Urinary bladder (tissue), 4 donors: ENCODE data around the gene PLCL1. TPM values are rescaled to one million over a fixed set of nuclear protein-coding genes. Genes with fewer than 3 reads are reported as not detected.
"Not testable (repeated sequence)": the region's sequence is repeated elsewhere in the genome, so short reads cannot be mapped to it uniquely, and the experiment has no call there.

Experiments
- DNase-seq: peaks from one replicate; pipeline ENCODE4 v3.0.0-alpha.2; 2015; ENCODE audit errors: extremely low spot score
- H3K27ac ChIP-seq: one replicate; pipeline ENCODE4 v1.5.1; 2013; ENCODE audit warnings: low read depth, mild to moderate bottlenecking, moderate library complexity
- H3K36me3 ChIP-seq: one replicate; pipeline ENCODE4 v1.6.1; 2013; ENCODE audit warnings: mild to moderate bottlenecking, moderate library complexity; ENCODE audit not compliant: insufficient read depth
- H3K4me1 ChIP-seq: one replicate; pipeline ENCODE4 v1.6.1; 2013; ENCODE audit warnings: mild to moderate bottlenecking, moderate library complexity; ENCODE audit not compliant: insufficient read depth
- H3K4me3 ChIP-seq: one replicate; pipeline ENCODE4 v1.5.1; 2013; ENCODE audit warnings: low read depth, low read length
- WGBS: extraction: QIAGEN DNeasy Blood & Tissue Kit; methylation state at CpG from one replicate; pipeline ENCODE4 v1.1.7; 2013; 5-methylcytosine and 5-hydroxymethylcytosine counted together
- polyA plus RNA-seq: library from polyadenylated mRNA; stranded (reverse); fragments of 200-250 nt; gene quantifications from one replicate; pipeline ENCODE4 v1.2.3, GENCODE V29; 2013
- total RNA-seq: library from RNA; depleted of rRNA; stranded (reverse); fragments of >200 nt; gene quantifications from one replicate; pipeline ENCODE4 v1.2.3, GENCODE V29; 2014
- donor health status: healthy with polysubstance abuse.
- donor health status: healthy.

Gene PLCL1
- total and polyA plus RNA-seq, 2 donors, result 6.0 to 17.8 TPM

DNA sequence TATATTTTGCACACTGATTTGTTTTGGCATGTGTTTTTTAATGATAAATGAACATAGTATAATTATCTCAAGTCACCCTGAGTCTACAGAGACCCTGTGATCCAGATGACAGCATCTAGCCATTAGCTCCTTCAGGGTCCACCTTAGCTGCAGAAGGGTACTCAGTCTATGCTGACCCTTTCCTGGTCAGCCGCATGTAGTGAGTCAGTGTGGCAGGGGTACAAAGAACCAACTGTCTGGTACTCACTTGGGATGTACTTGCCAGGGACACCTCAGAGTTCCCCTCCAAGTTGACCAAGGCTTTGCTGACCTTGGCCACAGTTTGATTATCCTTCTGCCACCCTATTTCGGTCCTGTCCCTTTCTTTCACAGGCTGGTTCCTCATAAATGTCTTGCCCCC lies 369.5 kb downstream of the PLCL1 start:
- H3K36me3 ChIP-seq, result no peaks in the 10 kb centered on the region
- DNase-seq, result no peak
- 90% methylated on average over 2 of the region's 2 CpGs for WGBS
- H3K4me3 ChIP-seq, result no peak overlapping the region
- no peak overlapping the region for H3K27ac ChIP-seq
- no peaks in the 10 kb centered on the region for H3K4me1 ChIP-seq

GRCh38 chr2:198175271-198175670 lies 370.9 kb downstream of the PLCL1 start:
- Histone ChIP-seq H3K4me1 (no peaks in the 10 kb centered on the region), H3K36me3 (no peaks in the 10 kb centered on the region), H3K27ac (no peak overlapping the region), H3K4me3 (no peak overlapping the region)
- no peak for DNase-seq
- 65% methylated on average over 3 of the region's 3 CpGs for WGBS

GRCh38 chr2:198177040-198177439 lies 372.6 kb downstream of the PLCL1 start:
- H3K4me3 ChIP-seq, result no peak overlapping the region
- no peak for DNase-seq
- H3K4me1 ChIP-seq, result no peaks in the 10 kb centered on the region
- H3K36me3 ChIP-seq, result no peaks in the 10 kb centered on the region
- 84% methylated on average over 2 of the region's 2 CpGs for WGBS
- H3K27ac ChIP-seq, result no peak overlapping the region

DNA sequence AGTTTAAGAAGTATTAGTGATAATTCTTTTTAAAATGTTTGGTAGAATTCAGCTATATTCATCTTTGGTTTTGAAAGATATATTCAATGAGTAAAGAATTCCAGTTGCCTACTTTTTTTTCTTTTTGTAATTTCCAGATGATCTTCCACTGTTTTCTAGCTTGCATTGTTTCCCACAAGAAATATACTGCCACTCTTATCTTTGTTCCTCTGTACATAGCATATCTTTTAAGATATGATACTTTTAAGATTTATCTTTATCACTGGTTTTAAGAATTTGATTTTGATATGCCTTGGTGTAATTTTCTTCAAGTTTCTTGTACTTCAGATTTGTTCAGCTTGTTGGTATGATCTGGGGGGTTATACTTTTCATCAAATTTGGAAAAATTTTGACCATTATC lies 374.4 kb downstream of the PLCL1 start:
- Histone ChIP-seq H3K27ac (no peak overlapping the region), H3K36me3 (no peaks in the 10 kb centered on the region)
- no peak for DNase-seq

GRCh38 chr2:198186257-198186656 lies 381.9 kb downstream of the PLCL1 start:
- H3K36me3 ChIP-seq, result no peaks in the 10 kb centered on the region
- no peaks in the 10 kb centered on the region for H3K4me1 ChIP-seq
- WGBS, result 94% methylated on average over 1 of the region's 1 CpG
- no peak overlapping the region for H3K4me3 ChIP-seq
- no peak for DNase-seq
- H3K27ac ChIP-seq, result no peak overlapping the region

More for the DNA sequence above, 374.4 kb downstream of the PLCL1 start:
- H3K4me3 ChIP-seq, result no peak overlapping the region
- H3K4me1 ChIP-seq, result no peaks in the 10 kb centered on the region

DNA sequence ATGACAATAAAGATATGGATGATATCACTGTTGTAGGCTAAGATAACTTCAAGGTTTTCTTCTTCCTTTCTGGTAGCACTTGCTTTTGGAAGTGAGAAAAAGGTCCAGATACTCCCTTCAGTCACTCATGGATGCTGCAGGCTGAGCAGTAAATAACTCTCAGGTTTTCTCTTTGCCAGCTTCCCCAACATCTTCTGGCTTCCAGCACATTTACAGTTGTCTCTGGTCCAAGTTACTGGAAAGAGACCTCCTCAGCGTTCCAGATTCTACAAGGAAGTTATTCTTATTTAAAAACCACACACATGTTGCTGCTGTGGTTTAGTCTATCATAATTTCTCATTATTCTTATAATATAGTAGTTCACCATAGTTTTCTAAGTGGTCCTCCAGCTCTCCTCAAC lies 383.4 kb downstream of the PLCL1 start:
- H3K4me3 ChIP-seq, result no peak overlapping the region
- no peaks in the 10 kb centered on the region for H3K4me1 ChIP-seq
- no peak for DNase-seq
- no peaks in the 10 kb centered on the region for H3K36me3 ChIP-seq
- 35% methylated on average over 1 of the region's 1 CpG for WGBS
- H3K27ac ChIP-seq, result no peak overlapping the region

GRCh38 chr2:198188982-198189381 lies 384.6 kb downstream of the PLCL1 start:
- DNase-seq, result no peak
- no peaks in the 10 kb centered on the region for H3K36me3 ChIP-seq
- H3K27ac ChIP-seq, result no peak overlapping the region
- H3K4me3 ChIP-seq, result no peak overlapping the region
- no peaks in the 10 kb centered on the region for H3K4me1 ChIP-seq
- WGBS, result 72% methylated on average over 13 of the region's 13 CpGs

DNA sequence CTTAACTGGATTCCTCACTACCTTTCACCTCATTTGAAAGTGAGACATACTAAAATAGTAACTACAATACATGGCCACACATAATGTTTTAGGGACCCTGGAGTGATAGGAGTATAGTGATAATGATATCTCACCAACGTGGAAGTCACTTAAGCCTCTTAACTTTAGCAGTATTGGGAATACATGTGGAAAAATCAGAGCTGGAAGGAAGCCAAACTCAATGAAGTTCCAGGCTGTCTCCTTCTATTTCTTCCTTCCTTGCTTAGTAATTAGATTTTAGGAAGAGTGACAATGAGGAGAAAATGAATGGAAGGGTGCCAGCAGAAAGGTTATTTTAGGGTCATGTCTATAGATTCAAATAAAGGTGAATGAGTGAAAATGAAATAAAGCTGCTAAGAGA lies 387.3 kb downstream of the PLCL1 start:
- no peak for DNase-seq
- Histone ChIP-seq H3K4me3 (no peak overlapping the region), H3K4me1 (no peaks in the 10 kb centered on the region), H3K36me3 (no peaks in the 10 kb centered on the region), H3K27ac (no peak overlapping the region)
- 9% methylated on average over 1 of the region's 1 CpG for WGBS

DNA sequence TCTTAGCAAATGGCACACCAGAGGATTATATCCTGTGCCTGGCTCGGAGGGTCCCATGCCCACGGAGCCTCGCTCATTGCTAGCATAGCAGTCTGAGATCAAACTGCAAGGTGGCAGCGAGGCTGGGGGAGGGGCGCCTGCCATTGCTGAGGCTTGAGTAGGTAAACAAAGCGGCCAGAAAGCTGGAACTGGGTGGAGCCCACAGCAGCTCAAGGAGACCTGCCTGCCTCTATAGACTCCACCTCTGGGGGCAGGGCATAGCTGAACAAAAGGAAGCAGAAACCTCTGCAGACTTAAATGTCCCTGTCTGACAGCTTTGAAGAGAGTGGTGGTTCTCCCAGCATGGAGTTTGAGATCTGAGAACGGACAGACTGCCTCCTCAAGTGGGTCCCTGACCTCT lies 392.2 kb downstream of the PLCL1 start:
- WGBS, result 77% methylated on average over 7 of the region's 7 CpGs

More for the DNA sequence above, 392.2 kb downstream of the PLCL1 start:
- H3K36me3 ChIP-seq, H3K27ac ChIP-seq, H3K4me3 ChIP-seq, DNase-seq, H3K4me1 ChIP-seq: not testable (repeated sequence)

Other genes with a start within 250 kb of the PLCL1 start
- gene RFTN2, start 129.0 kb upstream of the PLCL1 start, total RNA-seq, result 37.4 TPM
- 4.0 TPM for gene RFTN2, start 129.0 kb upstream of the PLCL1 start, polyA plus RNA-seq
- gene MARS2, start 99.2 kb upstream of the PLCL1 start, total RNA-seq, result 3.8 TPM
- gene MARS2, start 99.2 kb upstream of the PLCL1 start, polyA plus RNA-seq, result 3.7 TPM
- gene BOLL, start 19.3 kb upstream of the PLCL1 start, total RNA-seq, result 0.11 TPM
- not detected for gene BOLL, start 19.3 kb upstream of the PLCL1 start, polyA plus RNA-seq